PFSK-1 (cell line): ENCODE data around the gene LRRC17.

Experiments
- FOXP2 ChIP-seq: optimal IDR thresholded peaks from 2 replicates; pipeline ENCODE3; 2011; ENCODE audit warnings: borderline replicate concordance, control low read depth, inconsistent platforms; ENCODE audit not compliant: insufficient read depth; ENCODE audit errors: extremely low read length, extremely low read depth
- POLR2AphosphoS5 ChIP-seq: IDR thresholded peaks from 2 replicates; pipeline ENCODE4 v1.6.1; 2012; ENCODE audit warnings: low read depth, mild to moderate bottlenecking, control low read depth, low read length, moderate library complexity
- SIN3A ChIP-seq: IDR thresholded peaks from 2 replicates; pipeline ENCODE4 v1.6.1; 2012; ENCODE audit warnings: mild to moderate bottlenecking, low read length, moderate library complexity, borderline replicate concordance; ENCODE audit not compliant: insufficient read depth
- TAF1 ChIP-seq: IDR thresholded peaks from 2 replicates; pipeline ENCODE4 v1.6.1; 2012; ENCODE audit warnings: low read length, control low read depth, borderline replicate concordance; ENCODE audit not compliant: insufficient read depth
- TF ChIP-seq, protein P1 (sequence below), 2 experiments: IDR thresholded peaks; 2 replicates each; pipeline versions ENCODE4 v1.6.1 to v1.8.0; 2011 to 2012; ENCODE audit warnings: low read depth in 2 of 2, low read length in 2 of 2, control low read depth in 1 of 2, inconsistent platforms in 1 of 2, mild to moderate bottlenecking in 1 of 2, moderate library complexity in 1 of 2; ENCODE audit not compliant: insufficient read depth in 1 of 2

The LRRC17 gene

DNA sequence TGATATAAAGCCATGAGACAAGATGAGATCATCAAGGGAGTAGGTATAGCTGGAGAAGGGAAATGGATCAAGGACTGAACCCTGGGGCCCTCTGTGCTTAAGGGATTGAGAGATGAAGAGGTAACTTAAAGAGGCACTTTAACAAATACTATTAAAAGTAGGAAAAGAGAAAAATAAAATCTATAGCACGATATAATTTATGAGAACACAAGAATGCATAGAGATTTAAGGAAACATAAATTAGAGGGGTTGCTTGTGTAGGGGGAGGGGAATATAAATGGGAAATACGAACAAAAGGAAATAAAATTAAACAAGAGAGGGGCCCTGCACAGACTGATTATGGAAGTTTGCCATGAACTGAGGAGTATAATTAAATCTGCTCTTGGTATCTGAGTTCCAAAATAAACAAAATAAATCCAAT is 15.6 kb upstream of the LRRC17 start:
- TF ChIP-seq SIN3A (no peak), POLR2AphosphoS5 (no peak), TAF1 (no peak), FOXP2 (no peak)
- TF ChIP-seq, protein P1, sequence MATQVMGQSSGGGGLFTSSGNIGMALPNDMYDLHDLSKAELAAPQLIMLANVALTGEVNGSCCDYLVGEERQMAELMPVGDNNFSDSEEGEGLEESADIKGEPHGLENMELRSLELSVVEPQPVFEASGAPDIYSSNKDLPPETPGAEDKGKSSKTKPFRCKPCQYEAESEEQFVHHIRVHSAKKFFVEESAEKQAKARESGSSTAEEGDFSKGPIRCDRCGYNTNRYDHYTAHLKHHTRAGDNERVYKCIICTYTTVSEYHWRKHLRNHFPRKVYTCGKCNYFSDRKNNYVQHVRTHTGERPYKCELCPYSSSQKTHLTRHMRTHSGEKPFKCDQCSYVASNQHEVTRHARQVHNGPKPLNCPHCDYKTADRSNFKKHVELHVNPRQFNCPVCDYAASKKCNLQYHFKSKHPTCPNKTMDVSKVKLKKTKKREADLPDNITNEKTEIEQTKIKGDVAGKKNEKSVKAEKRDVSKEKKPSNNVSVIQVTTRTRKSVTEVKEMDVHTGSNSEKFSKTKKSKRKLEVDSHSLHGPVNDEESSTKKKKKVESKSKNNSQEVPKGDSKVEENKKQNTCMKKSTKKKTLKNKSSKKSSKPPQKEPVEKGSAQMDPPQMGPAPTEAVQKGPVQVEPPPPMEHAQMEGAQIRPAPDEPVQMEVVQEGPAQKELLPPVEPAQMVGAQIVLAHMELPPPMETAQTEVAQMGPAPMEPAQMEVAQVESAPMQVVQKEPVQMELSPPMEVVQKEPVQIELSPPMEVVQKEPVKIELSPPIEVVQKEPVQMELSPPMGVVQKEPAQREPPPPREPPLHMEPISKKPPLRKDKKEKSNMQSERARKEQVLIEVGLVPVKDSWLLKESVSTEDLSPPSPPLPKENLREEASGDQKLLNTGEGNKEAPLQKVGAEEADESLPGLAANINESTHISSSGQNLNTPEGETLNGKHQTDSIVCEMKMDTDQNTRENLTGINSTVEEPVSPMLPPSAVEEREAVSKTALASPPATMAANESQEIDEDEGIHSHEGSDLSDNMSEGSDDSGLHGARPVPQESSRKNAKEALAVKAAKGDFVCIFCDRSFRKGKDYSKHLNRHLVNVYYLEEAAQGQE (IDR thresholded peaks at IDR 0.05; ENCODE audit: insufficient read depth in 1 of 2, low read depth in 2 of 2, low read length in 2 of 2), result no peak

DNA sequence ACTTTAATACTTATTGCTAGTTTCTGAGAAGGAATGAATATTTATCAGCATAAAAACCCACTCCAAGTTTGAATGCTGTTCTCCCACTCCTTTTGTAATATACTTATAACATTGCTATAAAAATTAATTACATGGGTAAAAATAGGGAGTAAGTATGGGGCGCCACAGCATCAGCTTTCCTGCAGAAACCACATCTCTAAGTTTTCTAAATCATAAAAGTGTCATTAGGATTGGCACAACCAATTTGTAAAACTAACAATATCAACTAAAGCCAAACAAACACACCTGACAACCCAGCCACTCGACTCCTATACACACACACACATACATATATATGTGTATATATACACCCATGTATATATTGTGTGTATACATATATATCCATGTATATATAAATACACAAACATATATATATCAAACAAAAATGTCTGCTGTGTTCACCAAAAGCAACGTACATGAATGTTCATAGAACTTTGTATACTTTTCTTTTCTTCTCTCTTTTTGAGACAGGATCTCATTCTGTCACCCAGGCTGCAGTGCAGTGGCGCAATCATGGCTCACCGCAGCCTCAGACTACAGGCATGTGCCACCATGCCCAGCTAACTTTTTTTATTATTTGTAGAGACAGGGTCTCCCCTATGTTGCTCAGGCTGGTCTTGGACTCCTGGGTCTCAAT is 14.8 kb upstream of the LRRC17 start:
- no peak for TF ChIP-seq POLR2AphosphoS5
- no peak for TF ChIP-seq TAF1
- TF ChIP-seq FOXP2, result no peak
- no peak for TF ChIP-seq SIN3A
- TF ChIP-seq, protein P1 (IDR thresholded peaks at IDR 0.05; ENCODE audit: insufficient read depth in 1 of 2, low read depth in 2 of 2, low read length in 2 of 2), result no peak

DNA sequence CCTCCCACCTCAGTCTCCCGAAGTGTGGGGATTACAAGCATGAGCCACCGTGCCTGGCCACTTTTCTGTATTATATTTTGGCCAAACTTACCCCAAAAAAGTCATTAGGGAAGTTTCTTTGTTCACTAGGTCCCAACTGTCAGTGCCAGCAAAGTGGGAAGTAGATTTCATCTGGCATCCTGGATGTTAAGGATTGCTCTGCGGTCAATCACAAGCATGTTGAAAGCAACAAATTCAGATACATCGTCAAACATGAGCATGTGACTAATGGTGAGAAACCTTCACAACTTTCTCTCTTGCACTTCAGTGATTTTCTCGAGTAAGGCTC is 14.3 kb upstream of the LRRC17 start:
- TF ChIP-seq POLR2AphosphoS5 (no peak), TAF1 (no peak), FOXP2 (no peak), SIN3A (no peak)
- TF ChIP-seq, protein P1 (IDR thresholded peaks at IDR 0.05; ENCODE audit: insufficient read depth in 1 of 2, low read depth in 2 of 2, low read length in 2 of 2), result no peak

DNA sequence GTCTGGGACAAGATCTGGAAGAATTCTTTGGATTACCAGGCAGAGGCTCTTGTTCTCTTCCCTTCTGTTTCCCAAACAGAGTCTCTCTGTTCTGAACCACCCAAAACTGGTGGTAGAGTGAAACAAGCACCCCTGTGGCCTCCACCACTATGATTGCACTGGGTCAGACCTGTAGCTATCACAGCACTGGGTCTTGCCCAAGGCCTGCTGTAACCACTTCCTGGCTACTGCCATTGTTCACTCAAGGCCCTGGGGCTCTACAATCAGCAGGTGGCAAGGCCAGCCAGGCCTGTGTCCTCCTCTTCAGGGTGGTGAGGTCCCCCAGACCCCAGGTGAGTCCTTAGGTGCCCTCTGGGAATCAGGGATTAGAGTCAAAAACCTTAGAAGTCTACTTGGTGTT is 4.1 kb upstream of the LRRC17 start:
- no peak for TF ChIP-seq TAF1
- no peak for TF ChIP-seq POLR2AphosphoS5
- TF ChIP-seq SIN3A, result no peak
- no peak for TF ChIP-seq FOXP2
- TF ChIP-seq, protein P1 (IDR thresholded peaks at IDR 0.05; ENCODE audit: insufficient read depth in 1 of 2, low read depth in 2 of 2, low read length in 2 of 2), result no peak

DNA sequence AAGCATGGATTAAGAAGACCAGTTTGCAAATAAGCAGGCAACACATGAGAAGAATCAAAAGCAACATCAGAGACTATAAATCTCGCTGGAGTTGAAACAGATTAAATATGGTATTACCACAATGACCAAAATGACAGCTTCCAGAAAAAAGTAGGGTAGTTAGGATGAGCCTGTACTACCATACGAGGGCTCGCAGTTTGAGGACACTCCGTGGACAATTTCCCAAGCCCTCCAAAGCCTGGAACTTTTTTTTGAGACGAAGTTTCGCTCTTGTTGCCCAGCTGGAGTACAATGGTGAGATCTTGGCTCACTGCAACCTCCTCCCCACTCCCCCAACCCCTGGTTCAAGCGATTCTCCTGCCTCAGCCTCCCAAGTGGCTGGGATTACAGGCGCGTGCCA is 1.0 kb downstream of the LRRC17 start:
- TF ChIP-seq SIN3A, result no peak
